ENCODE measurements around the gene ALPK1.
A peak's percentile ranks its signal among the peaks of the same experiment; 100 is the strongest.
"Not testable (repeated sequence)": the region's sequence is repeated elsewhere in the genome, so short reads cannot be mapped to it uniquely, and the experiment has no call there.

ALPK1 gene

DNA sequence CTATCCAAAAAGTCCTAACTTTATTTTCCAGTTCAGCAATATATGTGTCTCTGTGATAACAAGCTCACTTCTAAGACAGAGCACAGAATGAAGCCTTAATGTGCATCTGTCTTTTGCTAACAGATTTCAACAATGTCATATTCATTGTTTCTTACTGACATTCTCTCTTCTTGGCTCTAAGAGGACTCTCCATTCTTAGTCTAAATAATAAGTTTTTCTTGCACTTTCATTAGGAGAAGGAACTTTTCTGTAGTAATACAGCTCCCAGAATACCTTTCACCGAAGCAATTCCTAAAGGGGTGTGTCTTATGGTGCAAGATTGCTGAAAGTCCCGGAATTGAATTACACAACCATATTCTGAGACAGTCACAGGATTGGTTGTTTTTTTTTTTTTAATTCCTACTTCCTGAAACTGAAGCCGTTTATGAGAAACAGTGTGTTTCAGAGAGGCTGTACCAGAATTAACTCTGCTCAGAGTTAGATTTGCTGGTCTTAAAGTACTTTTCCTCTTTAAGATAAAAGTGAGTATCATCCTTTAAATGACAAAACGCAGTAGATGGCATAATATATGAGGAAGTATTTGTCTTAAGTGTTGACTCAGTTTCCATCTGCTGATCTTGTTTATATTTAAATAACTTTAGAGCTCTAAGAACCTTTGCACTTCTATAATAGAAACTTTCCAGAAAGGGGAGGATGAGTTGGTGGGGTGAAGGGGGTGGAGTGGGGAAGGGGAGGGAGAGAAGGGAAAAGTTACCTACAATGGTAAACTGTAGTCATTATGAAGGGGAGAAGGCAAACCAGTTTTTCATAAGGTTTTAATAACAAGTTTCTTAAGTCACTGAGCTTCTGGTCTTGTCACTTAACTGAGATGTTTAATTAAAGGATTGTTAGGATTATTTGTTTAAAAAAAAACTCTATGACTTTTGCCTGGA is at the start of gene ALPK1:
Gene ALPK1, plus strand, starts transcription at position 421 of the 932 bp plus-strand sequence.
- DNase-seq (ENCODE audit: low spot score) = peak; percentile 30

DNA sequence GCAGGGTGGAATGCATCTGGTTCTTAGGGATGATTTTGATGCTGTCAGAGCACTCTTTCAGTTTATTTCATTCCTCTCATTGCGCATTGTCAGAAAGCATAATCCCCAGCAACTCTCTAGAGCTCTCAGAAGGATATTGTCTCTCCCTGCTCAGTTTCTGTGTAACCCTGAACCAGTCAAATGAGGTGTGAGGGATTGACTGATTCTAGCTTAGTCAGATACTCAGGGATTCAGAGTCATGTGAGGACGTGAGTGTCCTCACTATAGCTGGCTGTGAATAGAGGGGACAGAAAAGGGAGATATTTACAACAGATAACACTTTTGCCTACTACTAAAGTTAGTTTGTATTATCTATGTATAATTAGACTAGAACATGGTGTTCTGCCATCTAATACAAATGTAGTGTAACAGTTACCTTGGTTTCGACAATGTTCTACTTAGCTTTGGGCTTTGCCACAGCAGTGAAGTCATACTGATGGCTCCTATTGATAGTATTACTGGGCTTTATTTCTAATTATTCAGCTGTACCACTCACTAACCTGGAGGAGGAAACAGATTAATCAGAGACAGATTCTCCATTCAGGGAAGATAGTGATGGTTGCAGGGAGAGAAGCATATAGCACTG is 46.0 kb upstream of the ALPK1 start:
- DNase-seq (ENCODE audit: low spot score) = no peak

DNA sequence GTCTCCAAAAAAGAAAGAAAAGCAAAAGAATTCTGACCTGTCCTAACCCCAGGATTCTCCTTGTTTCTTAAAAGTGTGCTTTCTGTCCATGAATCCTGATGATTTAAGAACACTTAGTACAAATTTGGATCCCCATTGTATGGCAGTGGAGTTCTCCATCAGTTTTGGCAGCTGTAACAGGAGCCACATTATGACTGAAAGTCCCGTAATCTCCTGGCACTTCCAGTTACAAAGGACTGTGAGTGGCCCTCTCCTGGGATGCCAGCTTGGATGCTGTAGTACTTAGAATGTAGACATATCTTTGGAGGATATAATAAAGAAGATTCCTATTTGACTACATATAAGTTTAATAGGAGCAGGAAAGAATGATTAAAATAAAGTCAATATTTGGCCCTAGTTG is 44.9 kb upstream of the ALPK1 start:
- no peak for DNase-seq (ENCODE audit: low spot score)

DNA sequence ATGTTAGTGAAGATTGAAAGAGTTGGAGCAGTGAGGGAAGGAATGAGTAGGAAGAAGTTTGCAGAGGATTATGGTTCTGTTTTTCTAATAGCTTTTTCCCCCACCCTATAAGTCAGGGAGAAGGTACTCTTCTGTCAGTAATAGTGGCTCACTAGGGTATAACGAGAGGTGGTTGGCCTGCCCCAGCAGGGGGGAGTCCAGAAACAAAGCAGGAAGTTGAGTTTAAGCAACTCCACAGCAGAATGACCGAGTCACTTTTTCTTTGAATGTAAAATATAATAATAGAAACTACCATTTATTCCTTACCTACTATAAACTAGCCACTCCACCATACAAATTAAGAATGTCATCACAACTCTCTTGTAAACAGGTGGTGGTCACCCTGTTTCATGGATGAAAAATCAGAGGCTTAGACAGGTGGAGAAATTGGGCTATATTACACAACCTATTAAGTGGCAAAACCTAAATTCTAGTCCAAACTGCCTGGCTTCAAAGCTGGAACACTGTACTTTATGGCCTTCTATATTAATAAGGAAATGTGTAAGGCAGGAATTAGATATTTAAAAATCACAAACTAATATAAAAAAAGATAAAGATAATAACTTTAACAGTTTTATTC is 43.7 kb upstream of the ALPK1 start:
- no peak for DNase-seq (ENCODE audit: low spot score)

DNA sequence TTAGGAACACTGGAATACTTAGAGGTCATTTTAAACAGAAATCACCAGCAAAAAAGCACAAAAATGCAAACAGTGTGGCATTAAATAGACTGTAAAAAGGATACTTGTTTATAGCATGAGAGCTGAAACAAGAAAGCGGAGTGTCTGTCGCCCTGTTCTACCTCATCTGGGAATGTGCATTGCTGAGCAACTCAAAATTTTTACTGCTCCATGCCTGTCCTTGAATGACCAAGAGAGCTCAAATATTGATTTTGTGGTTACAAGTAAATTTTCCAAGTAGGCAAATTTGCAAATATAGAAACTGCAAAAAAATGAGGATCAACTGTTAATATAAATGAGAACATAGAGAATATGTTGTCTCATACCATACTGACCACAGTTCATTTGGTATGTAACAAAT is 40.1 kb upstream of the ALPK1 start:
- DNase-seq (ENCODE audit: low spot score) = no peak

DNA sequence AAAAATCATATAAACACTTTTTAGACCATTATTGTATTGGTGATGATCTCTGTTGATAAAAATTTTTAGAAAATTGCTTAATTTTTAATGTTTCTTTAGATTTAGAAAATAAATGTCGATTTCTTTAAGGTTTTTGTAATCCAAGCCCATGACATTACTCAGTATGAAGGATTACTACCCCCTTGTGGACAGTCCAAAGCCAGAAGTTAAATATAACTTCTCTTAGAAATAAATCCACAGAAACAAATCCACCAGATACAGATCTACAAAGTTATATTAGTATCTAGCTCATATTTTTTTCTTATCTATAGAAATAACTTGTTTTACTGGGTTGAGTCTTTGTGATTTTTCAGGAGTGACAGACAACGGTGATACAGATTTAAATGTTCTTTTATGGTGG is 30.3 kb upstream of the ALPK1 start:
- DNase-seq (ENCODE audit: low spot score) = peak; percentile 24

DNA sequence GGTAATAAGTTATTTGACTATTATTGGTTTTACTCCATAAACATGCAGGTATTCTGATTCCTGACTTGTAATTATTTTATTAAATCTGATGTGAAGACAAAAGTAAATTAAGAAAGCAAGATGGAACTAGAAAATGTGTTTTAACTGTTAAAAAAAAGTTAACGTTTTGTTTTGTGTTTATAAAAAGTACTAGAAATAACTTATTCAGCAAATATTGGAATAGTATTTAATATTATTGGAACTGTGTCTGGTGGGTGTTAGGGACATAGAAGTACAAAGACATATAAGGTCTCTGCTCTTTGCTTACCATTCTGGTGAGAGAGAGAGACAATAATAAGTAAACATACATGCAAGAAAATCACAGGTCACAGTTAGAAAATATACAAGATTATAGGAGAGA is 27.1 kb upstream of the ALPK1 start:
- no peak for DNase-seq (ENCODE audit: low spot score)

DNA sequence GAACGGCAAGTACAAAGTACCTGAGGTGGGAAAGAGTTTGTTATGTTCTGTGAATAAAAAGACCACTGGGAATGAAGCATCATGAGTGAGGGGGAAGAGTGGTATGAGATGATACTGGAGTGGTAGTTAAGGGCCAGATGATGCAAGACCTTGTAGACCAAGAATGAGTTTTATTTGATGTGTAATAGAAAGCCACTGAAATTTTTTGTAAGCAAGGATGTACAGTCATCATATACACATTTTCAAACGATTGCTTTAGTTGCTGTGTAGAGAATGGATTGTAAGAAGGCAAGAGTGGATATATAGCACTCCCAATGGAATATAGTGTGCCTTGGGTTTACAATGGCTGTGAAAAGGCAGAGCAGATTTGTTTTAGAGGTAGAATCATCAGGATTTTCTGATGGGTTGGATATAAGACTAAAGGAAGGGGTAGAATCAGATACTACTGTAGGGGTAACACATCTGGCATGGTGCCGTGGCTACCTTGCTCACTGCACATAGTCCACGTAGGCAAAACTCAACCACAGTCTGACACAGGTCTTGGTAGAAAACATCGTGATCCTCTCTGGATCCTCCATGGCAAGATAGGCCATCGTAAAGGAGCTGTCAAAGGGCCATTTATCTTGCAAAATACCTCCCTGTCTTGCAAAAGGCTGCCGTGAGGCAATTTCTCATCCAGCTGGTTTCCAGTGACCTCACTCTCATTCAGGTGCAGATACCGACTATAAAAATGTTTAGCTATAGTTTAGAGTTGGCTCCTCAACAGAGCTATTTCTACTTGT is 26.3 kb upstream of the ALPK1 start:
- DNase-seq (ENCODE audit: low spot score) = peak; percentile 17

DNA sequence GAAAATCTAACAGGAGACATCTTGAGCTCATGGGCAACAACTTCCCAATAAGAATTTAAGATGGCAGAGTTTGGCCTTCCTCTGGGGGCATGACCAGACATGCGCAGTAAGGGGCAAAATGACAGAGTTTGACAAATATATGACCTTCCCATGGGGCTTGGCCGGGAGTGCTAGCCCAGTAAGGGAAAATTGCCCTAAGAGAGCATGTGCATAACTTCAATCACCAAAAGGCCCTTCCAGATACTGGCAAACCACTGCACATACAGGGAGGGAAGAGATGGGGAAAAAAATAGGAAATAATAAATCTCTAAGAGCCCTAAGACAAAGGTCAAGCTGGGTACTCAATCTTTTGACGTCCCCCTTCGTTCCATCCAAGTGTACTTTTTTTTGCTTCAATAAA is 24.9 kb upstream of the ALPK1 start:
- no peak for DNase-seq (ENCODE audit: low spot score)

DNA sequence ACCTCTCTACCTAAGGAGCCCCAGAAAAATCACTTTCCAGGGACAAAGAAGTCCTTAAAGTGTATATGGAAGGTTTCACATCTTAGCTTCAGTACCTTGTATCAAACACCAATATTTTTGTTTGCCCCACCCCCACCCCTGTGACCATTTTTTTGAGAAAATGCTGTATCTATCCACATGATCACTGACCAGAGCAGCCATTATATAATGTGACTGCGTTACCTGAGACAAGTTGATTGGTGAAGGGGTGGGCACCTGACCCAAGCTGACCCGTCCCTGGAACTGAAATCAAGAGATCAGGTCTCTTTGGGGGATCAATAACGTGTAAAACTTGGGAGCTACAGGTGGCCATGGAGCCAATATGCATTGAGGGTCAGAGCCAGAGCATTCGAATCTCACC is 22.2 kb upstream of the ALPK1 start:
- no peak for DNase-seq (ENCODE audit: low spot score)

DNA sequence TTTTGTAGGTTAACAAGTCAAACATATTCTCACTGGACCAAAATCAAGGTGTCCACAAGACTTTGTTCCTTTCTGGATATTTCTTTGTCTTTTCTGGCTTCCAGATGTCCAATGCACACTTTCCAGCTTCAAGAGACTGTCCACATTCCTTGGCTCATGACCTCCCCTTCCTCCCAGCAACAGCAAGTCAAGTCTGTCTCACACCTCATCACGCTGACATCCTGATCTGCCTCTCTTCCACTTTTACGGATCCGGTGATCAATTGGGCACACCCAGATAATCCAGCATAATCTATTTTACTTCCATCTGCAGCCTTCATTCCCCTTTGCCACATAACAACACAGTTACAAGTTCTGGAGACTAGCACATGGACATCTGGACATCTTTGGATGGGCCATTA is 21.1 kb upstream of the ALPK1 start:
- DNase-seq (ENCODE audit: low spot score) = no peak

DNA sequence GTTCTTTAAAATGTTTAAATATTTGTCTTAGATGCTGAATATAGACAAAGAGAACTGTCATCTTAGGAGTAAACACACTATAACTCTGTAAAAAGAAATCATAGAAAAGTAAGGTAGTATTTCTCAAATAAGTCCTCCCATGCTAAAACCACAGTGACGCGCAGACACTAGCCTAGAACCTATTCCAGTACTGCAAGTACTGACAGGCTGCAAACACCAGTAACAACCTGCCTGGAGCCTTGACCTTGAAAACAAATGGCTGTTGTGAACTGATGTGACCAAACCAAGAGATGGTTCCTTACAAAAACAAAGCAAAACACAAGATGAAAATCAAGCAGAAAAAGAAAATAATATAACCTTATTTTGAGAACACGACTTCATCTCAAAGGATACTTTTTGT is 19.9 kb upstream of the ALPK1 start:
- no peak for DNase-seq (ENCODE audit: low spot score)

DNA sequence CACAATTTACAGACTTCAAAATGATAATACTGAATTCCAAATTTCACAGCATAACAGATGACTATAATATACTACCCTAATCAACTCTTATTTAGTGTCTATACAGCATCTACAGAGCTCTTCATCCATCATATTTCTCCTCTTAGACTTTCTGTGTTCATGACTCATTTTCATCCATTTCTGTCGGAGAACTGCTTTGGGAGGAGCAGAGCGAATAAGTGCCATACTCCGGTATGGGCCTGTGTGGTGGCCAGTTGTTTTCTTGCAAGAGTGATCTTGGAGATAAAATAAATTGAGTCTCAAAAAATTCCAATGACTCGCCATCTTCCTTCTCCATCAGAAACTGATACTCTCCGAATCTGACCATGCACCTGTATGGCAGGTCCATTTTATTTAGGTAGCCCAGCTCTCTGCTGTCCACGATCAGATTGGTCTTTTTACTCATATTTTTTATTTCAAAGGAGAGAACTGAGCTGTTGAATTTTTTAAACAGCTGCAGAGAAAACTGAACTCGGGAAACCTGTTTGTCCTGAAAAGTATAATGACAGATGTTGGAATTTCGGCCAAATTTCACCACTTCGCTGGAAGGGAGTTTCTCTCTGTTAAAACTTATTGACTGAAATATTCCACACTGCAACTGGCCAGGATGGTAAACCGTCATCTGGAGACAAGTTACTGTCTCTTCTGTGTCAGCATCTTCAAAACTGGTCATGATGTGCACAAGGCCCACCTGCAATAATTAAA is 19.3 kb upstream of the ALPK1 start:
- no peak for DNase-seq (ENCODE audit: low spot score)

DNA sequence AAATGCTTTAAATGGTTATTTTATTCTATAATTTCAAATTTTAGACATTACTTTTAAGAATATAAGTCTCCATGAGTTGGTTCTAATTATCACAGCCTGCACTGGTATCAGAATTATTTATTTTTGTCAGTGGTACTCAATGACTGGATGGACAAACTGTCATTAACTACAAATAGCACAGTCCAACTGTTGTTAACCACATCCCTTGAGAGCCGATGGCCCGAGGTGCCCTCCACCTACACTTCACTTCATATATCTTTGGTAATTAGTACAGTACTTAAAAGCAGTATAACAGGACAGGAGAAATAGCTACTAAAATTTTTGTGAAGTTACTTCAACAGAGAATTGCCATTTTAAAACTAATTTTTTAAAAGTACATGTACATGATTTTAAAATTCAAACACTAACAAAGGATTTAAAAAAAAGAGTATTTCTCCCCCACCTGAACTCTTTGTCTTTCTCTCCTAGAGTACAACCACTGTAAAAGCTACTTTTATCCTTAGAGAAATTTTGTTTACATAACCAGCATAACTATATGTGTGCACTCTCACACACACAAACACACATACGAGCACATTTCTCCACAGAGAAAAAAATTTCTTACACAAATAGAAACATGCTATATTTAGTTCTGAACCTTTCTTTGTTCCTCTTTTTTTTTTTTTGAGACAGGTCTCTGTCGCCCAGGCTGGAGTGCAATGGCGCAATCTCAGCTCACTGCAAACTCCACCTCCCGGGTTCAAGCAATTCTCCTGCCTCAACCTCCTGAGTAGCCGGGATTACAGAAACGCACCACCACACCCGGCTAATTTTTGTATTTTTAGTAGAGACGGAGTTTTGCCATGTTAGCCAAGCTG is 17.9 kb upstream of the ALPK1 start:
- no peak for DNase-seq (ENCODE audit: low spot score)

DNA sequence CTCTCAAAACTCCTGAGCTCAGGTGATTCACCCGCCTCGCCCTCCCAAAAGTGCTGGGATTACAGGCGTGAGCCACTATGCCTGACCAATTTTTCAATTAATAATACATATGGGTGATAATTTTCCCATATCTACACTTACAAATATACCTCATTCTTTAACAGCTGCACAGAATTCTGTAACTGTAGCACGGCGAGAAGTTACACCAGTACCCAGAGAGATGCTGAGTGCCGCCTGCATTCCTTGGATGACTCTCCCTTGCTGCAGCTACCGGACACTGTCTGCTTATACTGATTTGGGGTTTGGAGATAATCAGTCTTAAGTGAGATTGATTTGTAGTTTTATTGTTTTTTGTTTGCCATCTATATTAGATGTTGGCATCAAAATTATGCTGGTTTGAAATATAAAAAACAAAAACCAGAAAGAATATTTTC is 17.3 kb upstream of the ALPK1 start:
- no peak for DNase-seq (ENCODE audit: low spot score)

DNA sequence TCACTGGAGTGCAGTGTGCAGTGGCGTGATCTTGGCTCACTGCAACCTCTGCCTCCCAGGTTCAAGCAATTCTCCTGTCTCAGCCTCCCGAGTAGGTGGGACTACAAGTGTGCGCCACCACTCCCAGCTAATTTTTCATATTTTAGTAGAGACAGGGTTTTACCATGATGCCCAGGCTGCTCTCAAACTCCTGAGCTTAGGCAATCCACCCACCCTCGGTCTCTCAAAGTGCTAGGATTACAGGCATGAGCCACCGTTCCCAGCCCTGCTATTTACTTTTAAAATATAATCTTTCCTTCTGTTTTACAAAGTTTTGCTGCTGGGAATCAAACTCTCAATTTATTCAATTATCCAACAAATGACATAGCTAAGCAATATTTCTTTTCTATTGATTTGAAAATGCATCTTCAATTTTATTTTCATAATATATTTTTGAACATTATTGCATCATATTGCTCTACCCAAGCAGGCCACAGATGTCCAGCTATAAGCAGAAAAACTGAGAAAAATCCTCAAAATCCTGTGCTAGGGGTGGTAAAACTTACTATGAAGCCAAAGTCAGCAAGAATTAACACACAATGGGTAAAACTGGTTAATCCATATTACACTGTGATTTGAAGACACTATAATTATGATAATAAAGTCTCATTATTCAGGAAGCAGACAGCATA is 16.6 kb upstream of the ALPK1 start:
- no peak for DNase-seq (ENCODE audit: low spot score)

DNA sequence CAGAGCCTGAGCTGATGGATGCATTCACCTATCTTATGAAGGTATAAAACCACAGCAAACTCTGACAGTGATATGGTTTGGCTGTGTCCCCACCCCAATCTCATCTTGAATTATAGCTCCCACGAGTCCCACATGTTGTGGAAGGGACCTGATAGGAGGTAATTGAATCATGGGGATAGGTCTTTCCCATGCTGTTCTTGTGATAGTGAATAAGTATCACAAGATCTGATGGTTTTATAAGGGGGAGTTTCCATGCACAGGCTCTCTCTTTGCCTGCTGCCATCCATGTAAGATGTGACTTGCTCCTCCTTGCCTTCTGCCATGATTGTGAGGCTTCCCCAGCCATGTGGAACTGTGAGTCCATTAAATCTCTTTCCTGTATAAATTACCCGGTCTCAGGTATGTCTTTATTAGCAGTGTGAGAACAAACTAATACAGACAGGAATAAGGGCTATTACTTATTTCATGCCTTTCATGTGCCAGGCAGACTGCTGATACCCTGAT is 15.2 kb upstream of the ALPK1 start:
- not testable (repeated sequence) for DNase-seq (ENCODE audit: low spot score)

DNA sequence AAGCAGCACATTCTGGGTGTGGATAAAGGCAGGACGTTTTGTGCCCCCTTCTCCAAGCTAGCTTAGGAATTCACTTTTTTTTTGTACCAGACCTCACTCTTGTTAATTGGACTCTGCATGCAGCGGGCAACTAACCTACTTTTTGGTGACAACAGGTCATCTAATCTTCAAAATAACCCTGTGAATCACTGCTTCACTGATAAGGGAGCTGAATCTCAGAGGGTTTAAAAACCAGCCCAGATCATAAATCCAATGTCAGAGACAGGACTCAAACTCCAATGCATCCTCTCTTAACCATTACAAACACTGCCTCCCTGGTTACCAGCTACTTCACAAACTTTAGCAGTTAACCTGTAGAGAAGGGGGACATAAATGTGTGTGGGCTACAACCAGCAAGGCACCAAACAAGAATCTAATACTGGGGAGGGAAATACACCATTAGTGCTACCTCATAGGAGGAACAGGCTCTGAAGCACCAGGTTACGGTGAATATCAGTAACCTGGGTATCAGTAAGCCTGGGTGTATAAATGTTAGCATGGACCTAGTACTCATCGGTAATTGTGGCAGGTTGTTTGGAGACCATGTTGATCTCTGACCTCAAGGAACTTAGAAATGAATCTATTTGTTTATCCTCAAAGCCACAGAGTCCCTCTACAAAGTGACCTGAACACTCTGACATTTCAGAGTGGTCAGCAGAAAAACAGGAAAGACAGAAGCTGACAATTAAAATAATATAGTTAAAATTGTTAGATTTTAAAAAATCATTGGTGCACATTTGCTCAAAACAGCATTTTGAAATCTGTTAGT is 14.1 kb upstream of the ALPK1 start:
- no peak for DNase-seq (ENCODE audit: low spot score)

DNA sequence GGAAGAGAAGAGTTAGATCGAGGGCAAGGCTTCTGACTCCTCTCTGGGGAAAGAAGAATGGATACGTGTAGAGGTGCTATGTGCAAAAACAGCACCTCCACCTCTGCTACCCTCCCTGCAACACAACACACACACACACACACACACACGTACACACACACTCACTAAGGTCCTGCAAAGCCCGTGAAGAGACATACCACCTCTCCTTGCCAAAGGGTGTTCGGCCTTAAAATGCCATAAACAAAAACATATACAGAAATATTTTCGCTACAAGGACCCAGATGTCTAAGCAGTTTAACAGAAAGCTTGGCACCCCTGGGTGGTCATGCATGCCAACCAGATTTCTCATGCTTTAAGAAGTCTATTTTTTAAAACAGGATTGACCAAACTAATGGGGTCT is 13.0 kb upstream of the ALPK1 start:
- no peak for DNase-seq (ENCODE audit: low spot score)
